ENCODE measurements around the gene YY1. TPM values are rescaled to one million over a fixed set of nuclear protein-coding genes. Genes with fewer than 3 reads are reported as not detected.
A peak's percentile ranks its signal among the peaks of the same experiment; 100 is the strongest.

The YY1 gene
- total RNA-seq, 1 donor, result 43.3 TPM

GRCh38 chr14:100317912-100318808 is 79.2 kb downstream of the YY1 start:
- DNase-seq (ENCODE audit: low read depth), result peak; percentile 60
- TF ChIP-seq, protein P1, sequence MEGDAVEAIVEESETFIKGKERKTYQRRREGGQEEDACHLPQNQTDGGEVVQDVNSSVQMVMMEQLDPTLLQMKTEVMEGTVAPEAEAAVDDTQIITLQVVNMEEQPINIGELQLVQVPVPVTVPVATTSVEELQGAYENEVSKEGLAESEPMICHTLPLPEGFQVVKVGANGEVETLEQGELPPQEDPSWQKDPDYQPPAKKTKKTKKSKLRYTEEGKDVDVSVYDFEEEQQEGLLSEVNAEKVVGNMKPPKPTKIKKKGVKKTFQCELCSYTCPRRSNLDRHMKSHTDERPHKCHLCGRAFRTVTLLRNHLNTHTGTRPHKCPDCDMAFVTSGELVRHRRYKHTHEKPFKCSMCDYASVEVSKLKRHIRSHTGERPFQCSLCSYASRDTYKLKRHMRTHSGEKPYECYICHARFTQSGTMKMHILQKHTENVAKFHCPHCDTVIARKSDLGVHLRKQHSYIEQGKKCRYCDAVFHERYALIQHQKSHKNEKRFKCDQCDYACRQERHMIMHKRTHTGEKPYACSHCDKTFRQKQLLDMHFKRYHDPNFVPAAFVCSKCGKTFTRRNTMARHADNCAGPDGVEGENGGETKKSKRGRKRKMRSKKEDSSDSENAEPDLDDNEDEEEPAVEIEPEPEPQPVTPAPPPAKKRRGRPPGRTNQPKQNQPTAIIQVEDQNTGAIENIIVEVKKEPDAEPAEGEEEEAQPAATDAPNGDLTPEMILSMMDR (IDR thresholded peaks at IDR 0.05; ENCODE audit: insufficient read depth, low read length), result peak; percentile 77
- no peak overlapping the region for H3K4me3 ChIP-seq (ENCODE audit: low read depth, low read length)

DNA sequence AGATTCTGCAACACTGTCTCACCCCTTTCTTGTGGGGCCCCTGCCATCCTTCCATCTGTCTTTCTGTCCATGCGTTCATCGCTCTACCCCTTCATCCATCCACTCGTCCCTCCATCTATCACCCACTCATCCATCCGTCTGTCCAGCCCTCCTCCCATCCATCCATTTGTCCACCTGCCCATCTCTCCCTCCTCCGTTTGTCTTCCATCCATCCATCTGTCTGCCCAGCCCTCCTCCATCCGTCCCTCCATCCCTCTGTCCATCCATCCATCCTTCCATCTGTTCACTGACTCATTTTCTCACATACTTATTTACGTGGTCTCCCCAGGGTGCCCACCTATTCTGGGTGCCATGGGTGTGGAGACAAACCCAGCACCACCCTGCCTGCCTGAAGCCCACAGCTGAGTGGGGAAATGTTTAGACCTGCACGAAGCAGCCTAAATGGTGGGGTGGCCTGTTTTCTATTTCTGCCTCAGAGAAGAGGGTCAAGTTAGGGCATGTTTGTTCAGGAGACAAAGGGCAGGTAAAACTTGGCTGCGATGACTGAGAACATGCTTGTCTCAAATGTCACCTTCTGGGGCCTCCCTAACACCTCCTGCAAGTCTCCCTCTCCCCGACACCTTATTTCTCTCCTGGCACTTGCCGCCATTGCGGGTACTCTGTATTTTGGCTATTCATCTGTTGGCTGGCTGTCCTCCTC is 81.4 kb downstream of the YY1 start:
- TF ChIP-seq, protein P1 (IDR thresholded peaks at IDR 0.05; ENCODE audit: insufficient read depth, low read length), result no peak
- no peak for DNase-seq (ENCODE audit: low read depth)
- H3K4me3 ChIP-seq (ENCODE audit: low read depth, low read length), result no peak overlapping the region

DNA sequence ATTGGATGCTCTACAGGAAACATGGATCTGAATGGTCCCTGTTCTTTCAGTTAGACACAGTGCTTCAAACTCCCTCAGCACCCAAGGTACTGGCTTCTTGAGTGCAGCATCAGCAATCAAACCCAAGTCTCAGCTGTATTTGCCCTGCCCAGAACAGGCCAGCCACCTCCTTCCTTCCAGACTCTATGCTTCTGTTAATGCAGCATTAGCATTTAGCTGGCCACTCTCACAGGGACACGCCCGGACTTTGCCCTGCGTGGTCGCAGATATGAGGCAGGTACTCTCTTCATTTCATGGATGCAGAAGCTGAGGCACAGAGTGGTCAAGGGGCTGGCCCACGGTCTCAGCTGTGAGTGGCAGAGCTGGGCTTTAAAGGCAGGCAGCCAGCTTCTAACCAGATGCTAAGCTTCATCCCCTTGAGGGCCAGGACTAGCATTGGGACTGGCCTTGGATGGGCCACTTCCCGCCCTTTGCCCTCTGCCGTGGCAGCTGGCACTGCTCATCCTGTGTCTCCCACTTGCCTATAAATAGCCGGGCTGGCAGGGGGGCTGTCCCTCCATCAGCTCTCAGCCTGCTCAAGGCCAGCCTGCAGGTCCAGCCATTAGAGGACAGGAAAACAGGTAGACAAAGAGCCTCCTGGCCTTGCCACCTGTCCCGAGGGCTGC is 82.7 kb downstream of the YY1 start:
- H3K4me3 ChIP-seq (ENCODE audit: low read depth, low read length), result no peak overlapping the region
- no peak for DNase-seq (ENCODE audit: low read depth)
- TF ChIP-seq, protein P1 (IDR thresholded peaks at IDR 0.05; ENCODE audit: insufficient read depth, low read length), result no peak

DNA sequence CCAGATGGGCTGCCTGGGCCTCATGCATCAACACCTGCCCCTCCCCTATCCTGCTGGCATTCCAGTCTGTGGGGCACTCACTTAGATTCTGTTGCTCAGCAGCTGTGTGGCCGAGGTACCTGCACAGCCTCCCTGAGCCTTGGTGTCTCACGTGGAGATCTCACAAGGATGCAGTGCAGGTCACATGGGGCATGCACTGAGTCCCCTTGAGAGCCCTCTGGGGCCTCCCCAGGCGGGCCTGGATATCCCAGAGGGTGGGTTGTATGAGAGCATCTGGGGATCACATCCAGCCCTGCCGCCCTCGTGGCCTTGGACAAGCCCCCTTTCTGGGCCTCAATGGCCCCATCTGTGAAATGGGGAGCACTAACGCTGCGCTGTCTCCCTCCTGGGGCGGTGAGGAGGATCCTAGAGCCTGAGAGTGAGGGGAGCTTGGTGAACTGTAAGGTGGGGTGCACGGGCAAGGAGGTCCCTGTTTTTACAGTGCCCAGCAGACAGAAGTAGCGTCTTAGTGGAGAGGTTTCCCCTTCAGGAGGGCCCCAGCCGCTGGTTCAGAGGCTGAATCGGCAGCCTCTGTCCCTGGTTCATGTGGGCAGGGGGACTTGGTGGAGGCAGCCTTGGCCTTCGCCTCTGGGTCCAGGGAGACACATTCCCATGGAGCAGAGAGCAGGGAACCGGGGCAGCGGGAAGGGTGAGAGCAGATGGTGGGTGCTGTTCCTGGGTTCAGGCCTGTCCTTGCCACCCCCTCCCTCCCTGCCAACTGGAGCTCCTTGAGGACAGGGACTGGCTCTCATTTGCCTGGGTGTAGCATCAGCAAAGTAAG is 83.4 kb downstream of the YY1 start:
- DNase-seq (ENCODE audit: low read depth), result no peak
- no peak overlapping the region for H3K4me3 ChIP-seq (ENCODE audit: low read depth, low read length)
- TF ChIP-seq, protein P1 (IDR thresholded peaks at IDR 0.05; ENCODE audit: insufficient read depth, low read length), result no peak

- DNase-seq (ENCODE audit: low read depth), result no peak
- TF ChIP-seq, protein P1 (IDR thresholded peaks at IDR 0.05; ENCODE audit: insufficient read depth, low read length), result no peak
Measured at GRCh38 chr14:100323121-100323941, 84.4 kb downstream of the YY1 start, which contains the start of gene SLC25A47. Gene SLC25A47, plus strand, starts transcription at chr14:100323339. Its CDS starts 76 bp downstream, at chr14:100323415.

More at GRCh38 chr14:100323121-100323941, 84.4 kb downstream of the YY1 start, which contains the start of gene SLC25A47:
- H3K4me3 ChIP-seq (ENCODE audit: low read depth, low read length), result no peak within 1 kb of the TSS
